ENCODE results near the gene GAS7. TPM values are rescaled to one million over a fixed set of nuclear protein-coding genes. Genes with fewer than 3 reads are reported as not detected.

Gene GAS7
- total and polyA plus RNA-seq, 10 of the 15 experiments (the other 5 are each of a cell fraction or from before 2014, with no cell fraction given) = 2.3 to 53.4 (median 24.0) TPM

GRCh38 chr17:10139577-10139976, 58.8 kb downstream of the GAS7 start:
- POLR2A ChIA-PET = no interaction called here
- SMC1A ChIA-PET (ENCODE audit: uncharacterized antibody, unreplicated experiment) = interaction anchor here (1.0 kb wide), 1 partner anchor 8 kb away, joined by 3 read pairs; no protein-coding TSS in a partner anchor
- CTCF ChIA-PET = interaction anchor here (1.1 kb wide), 1 partner anchor 16 kb away, joined by 3 read pairs; no protein-coding TSS in a partner anchor
- BruUV-seq (replicated peaks) = no TSS peak
- Histone ChIP-seq H3K27ac (ENCODE audit: control insufficient read depth, insufficient read depth) (no peak overlapping the region), H3K27me3 (replicated peaks in 1 of 2; ENCODE audit: control insufficient read depth in 2 of 2, insufficient read depth in 2 of 2, low read length in 1 of 2) (no peaks in the 10 kb centered on the region; a peak in 1 of 4 replicates), H3K9me3 (replicated peaks; ENCODE audit: control insufficient read depth, insufficient read depth, low read length) (no peaks in the 10 kb centered on the region), H3K4me3 (no peak overlapping the region), H3K4me1 (ENCODE audit: control insufficient read depth, insufficient read depth, low read length) (no peaks in the 10 kb centered on the region), H4K20me1 (ENCODE audit: control insufficient read depth, insufficient read depth) (no peaks in the 10 kb centered on the region), H2AFZ (ENCODE audit: control insufficient read depth, low read depth, low read length) (no peak overlapping the region), H3K79me2 (ENCODE audit: control insufficient read depth, insufficient read depth, low read length) (no peaks in the 10 kb centered on the region), H3K4me2 (ENCODE audit: control insufficient read depth, insufficient read depth) (no peak overlapping the region), H3K9ac (ENCODE audit: control insufficient read depth, insufficient read depth, low read length) (no peak overlapping the region), H3K36me3 (ENCODE audit: control insufficient read depth in 2 of 2, insufficient read depth in 2 of 2, low read length in 1 of 2) (no peaks in the 10 kb centered on the region)
- intact Hi-C loops (cut with micrococcal nuclease; ENCODE audit: unreplicated experiment) (no loop called here), in situ Hi-C loops (cut with MboI) (no loop called here)
- no peak for TF ChIP-seq ZZZ3 (IDR thresholded peaks at IDR 0.05; ENCODE audit: control insufficient read depth, insufficient read length, low read depth)
- no peak for TF ChIP-seq HSF1 (IDR thresholded peaks at IDR 0.05; ENCODE audit: low read depth, low read length)
- no peak for TF ChIP-seq CREM (IDR thresholded peaks at IDR 0.05; ENCODE audit: low read depth)
- TF ChIP-seq SMC3 (IDR thresholded peaks at IDR 0.05; ENCODE audit: borderline replicate concordance, low read length) = no peak
- ATAC-seq (no peak), DNase-seq (ENCODE audit: low read depth, low spot score) (no peak), FAIRE-seq (no peak)
- RAD21 ChIA-PET (ENCODE audit: unreplicated experiment) = no interaction called here
- 60% methylated on average over 2 of the region's 2 CpGs for WGBS (ENCODE audit: insufficient coverage, insufficient replicate concordance, low lambda C conversion rate, missing lambda C conversion rate)

- no TSS peak for BruUV-seq (replicated peaks)
- Histone ChIP-seq H3K9me3 (replicated peaks; ENCODE audit: control insufficient read depth, insufficient read depth, low read length) (no peaks in the 10 kb centered on the region), H3K4me1 (ENCODE audit: control insufficient read depth, insufficient read depth, low read length) (no peaks in the 10 kb centered on the region), H3K27ac (ENCODE audit: control insufficient read depth, insufficient read depth) (no peak overlapping the region), H3K27me3 (replicated peaks in 1 of 2; ENCODE audit: control insufficient read depth in 2 of 2, insufficient read depth in 2 of 2, low read length in 1 of 2) (no peaks in the 10 kb centered on the region), H4K20me1 (ENCODE audit: control insufficient read depth, insufficient read depth) (no peaks in the 10 kb centered on the region), H3K36me3 (ENCODE audit: control insufficient read depth in 2 of 2, insufficient read depth in 2 of 2, low read length in 1 of 2) (no peaks in the 10 kb centered on the region), H3K4me3 (no peak overlapping the region), H2AFZ (ENCODE audit: control insufficient read depth, low read depth, low read length) (no peak overlapping the region), H3K9ac (ENCODE audit: control insufficient read depth, insufficient read depth, low read length) (no peak overlapping the region), H3K79me2 (ENCODE audit: control insufficient read depth, insufficient read depth, low read length) (no peaks in the 10 kb centered on the region), H3K4me2 (ENCODE audit: control insufficient read depth, insufficient read depth) (no peak overlapping the region)
- no peak for TF ChIP-seq IRF5 (IDR thresholded peaks at IDR 0.05; ENCODE audit: borderline replicate concordance)
- ChIA-PET SMC1A (ENCODE audit: uncharacterized antibody, unreplicated experiment) (no interaction called here), POLR2A (no interaction called here), CTCF (no interaction called here), RAD21 (ENCODE audit: unreplicated experiment) (no interaction called here)
- ATAC-seq (no peak), DNase-seq (ENCODE audit: low read depth, low spot score) (no peak), FAIRE-seq (no peak)
- intact Hi-C loops (cut with micrococcal nuclease; ENCODE audit: unreplicated experiment) = no loop called here
- 76% methylated on average over 15 of the region's 15 CpGs for WGBS (ENCODE audit: insufficient coverage, insufficient replicate concordance, low lambda C conversion rate, missing lambda C conversion rate)
- in situ Hi-C loops (cut with MboI) = no loop called here
These were observed 62.0 kb downstream of the GAS7 start for GRCh38 chr17:10136258-10136981.
